Epithelial cell of esophagus (primary cell): ENCODE data around the gene DAB1.

ENCODE experiments used
- DNase-seq: peaks from one replicate; pipeline ENCODE4 v3.0.0; 2010; ENCODE audit warnings: low read depth
- H3K4me3 ChIP-seq: 2 replicates; pipeline ENCODE4 v1.5.1; 2011; ENCODE audit warnings: mild to moderate bottlenecking, low read length, control low read depth
- TF ChIP-seq, protein P1 (sequence below): IDR thresholded peaks from 2 replicates; pipeline ENCODE4 v1.5.1; 2011; ENCODE audit warnings: low read depth, mild to moderate bottlenecking, low read length, control low read depth, inconsistent platforms; ENCODE audit not compliant: insufficient read depth; ENCODE audit errors: missing control alignments

The DAB1 gene

DNA sequence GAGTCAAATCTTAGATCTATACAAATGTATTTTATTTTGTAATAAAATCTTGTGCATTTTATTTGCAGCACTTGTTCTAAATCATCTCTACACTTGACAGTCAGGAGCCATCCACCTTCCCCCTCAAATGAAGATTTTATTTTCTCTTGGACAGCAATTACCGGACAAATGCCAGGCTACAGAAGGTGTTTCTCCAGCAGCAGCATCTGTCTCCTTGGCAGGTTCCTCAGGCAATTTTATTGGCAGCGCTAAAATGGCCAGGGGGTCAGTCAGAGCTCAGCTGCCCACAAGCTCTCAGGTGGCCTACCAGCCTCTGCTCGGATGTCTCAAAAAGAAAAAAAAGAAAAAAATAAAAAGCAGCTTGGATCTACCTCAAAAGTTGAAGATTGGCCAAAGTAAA lies 107.6 kb downstream of the DAB1 start:
- no peak for DNase-seq
- no peak overlapping the region for H3K4me3 ChIP-seq
- TF ChIP-seq, protein P1, sequence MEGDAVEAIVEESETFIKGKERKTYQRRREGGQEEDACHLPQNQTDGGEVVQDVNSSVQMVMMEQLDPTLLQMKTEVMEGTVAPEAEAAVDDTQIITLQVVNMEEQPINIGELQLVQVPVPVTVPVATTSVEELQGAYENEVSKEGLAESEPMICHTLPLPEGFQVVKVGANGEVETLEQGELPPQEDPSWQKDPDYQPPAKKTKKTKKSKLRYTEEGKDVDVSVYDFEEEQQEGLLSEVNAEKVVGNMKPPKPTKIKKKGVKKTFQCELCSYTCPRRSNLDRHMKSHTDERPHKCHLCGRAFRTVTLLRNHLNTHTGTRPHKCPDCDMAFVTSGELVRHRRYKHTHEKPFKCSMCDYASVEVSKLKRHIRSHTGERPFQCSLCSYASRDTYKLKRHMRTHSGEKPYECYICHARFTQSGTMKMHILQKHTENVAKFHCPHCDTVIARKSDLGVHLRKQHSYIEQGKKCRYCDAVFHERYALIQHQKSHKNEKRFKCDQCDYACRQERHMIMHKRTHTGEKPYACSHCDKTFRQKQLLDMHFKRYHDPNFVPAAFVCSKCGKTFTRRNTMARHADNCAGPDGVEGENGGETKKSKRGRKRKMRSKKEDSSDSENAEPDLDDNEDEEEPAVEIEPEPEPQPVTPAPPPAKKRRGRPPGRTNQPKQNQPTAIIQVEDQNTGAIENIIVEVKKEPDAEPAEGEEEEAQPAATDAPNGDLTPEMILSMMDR: no peak

- TF ChIP-seq, protein P1: no peak
- DNase-seq: no peak
- H3K4me3 ChIP-seq: no peak overlapping the region
Observed at GRCh38 chr1:57312869-57313268, 111.0 kb downstream of the DAB1 start.

GRCh38 chr1:57311411-57311810 lies 112.4 kb downstream of the DAB1 start:
- TF ChIP-seq, protein P1: no peak
- H3K4me3 ChIP-seq: no peak overlapping the region
- DNase-seq: no peak

DNA sequence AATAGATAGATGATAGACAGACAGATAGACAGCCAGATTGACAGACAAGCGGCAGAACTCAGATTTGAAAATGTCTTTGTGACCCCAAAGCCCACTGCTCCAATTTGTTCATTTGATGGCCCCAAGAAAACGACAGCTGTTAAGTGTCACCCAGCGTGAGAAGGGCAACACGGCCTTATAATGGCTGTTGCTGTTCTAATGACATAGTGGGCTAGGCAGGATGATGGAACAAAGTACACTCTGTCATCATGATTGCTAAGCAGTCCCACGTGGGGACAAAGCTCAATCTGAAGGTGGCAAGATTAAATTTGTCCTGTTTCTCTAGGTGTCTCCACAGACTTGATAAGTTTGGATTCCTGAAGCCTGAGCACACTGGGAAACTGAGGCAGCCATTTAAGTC lies 112.9 kb downstream of the DAB1 start:
- TF ChIP-seq, protein P1: no peak

DNA sequence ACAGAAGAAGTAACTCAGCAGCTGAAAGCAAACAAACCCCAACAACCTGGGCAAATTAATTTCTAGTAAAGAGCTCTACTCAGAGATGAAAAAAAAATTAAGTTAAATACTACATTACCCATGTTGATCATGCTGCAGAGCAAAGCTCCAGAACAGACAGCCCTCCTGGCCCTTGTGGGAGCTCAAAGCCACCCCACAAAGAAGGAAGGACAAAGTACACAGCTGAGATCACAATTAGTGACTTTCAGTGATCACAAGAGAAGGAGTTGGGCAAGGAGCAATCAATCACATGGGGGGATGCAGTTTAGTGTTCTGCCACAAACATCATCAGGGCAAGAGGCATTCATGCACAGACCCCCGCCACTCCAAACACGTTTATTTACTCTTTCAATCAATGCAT lies 114.2 kb downstream of the DAB1 start:
- no peak for DNase-seq
- H3K4me3 ChIP-seq: no peak overlapping the region
- TF ChIP-seq, protein P1: no peak

More for the DNA sequence above, 112.9 kb downstream of the DAB1 start:
- no peak overlapping the region for H3K4me3 ChIP-seq
- no peak for DNase-seq

GRCh38 chr1:57307392-57308170 lies 116.3 kb downstream of the DAB1 start:
- TF ChIP-seq, protein P1: no peak
- no peak overlapping the region for H3K4me3 ChIP-seq
- DNase-seq: peak; percentile 36

DNA sequence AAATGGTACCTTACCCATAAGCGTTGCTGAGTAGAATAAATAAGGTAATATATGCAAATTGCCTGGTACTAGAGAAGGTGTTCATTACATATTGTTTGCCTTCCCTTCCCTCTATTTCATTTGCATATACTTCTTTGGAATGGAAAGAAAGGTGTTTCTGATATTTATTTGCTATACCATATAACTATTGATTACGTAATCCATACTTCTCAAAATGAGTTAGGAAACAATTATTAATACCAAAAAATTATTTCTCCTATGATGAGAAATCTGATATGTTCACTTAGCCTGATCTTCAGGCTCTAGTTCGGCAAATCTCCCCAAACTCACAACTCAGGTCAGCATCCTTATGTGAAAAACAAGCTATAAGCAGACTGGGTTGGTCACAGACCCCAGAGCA lies 119.3 kb downstream of the DAB1 start:
- no peak for DNase-seq
- no peak overlapping the region for H3K4me3 ChIP-seq
- TF ChIP-seq, protein P1: no peak
